HCT116 (cell line): ENCODE data around the gene ATP1B3. TPM values are rescaled to one million over a fixed set of nuclear protein-coding genes. Genes with fewer than 3 reads are reported as not detected.
A peak's percentile ranks its signal among the peaks of the same experiment; 100 is the strongest.

Experiments used
- ATAC-seq: fragments of 200-7000 bp; cut with Tn5 transposase; 2 replicates; pipeline ENCODE4 v1.9.1; 2020; ENCODE audit warnings: mild to moderate bottlenecking, moderate library complexity
- BruUV-seq: library from RNA; stranded (reverse); fragments of 400-500 nt; replicated peaks from 2 replicates; lab custom pipeline; 2021; lab: Mats Ljungman, UMichigan
- CTCF ChIA-PET: fragments of 300-600 bp; sonication (Branson Sonifier 250); formaldehyde crosslinking; loops from one replicate; lab custom pipeline; 2021; ENCODE audit warnings: antibody characterized with exemption; lab: Charles Lee
- POLR2A ChIA-PET: fragments of 300-600, 350-600 bp; sonication (Branson Sonifier 250); formaldehyde crosslinking; loops from one replicate; lab custom pipeline; 2021; ENCODE audit warnings: antibody characterized with exemption; lab: Charles Lee
- RAD21 ChIA-PET, 2 experiments: fragments of 300-600 bp; sonication (Branson Sonifier 250); formaldehyde crosslinking; loops; one replicate each; lab custom pipeline; 2023; ENCODE audit warnings: low total read pairs in 2 of 2; ENCODE audit not compliant: uncharacterized antibody in 2 of 2, unreplicated experiment in 2 of 2, low non-redundant PET in 1 of 2; lab: Charles Lee
- DNase-seq: peaks from one replicate; pipeline ENCODE4 v3.0.0-alpha.2; 2010; ENCODE audit warnings: low read depth, low spot score
- H2AFZ ChIP-seq: fragments of 200-600 bp; shearing (Covaris generic), sonication (generic); 2 replicates; pipeline ENCODE4 v1.6.1; 2017; ENCODE audit warnings: low read depth, mixed run types, mixed read lengths, antibody characterized with exemption, low read length; ENCODE audit not compliant: poor library complexity, severe bottlenecking
- H3K27ac ChIP-seq: 2 replicates; pipeline ENCODE4 v1.5.1; 2012; ENCODE audit warnings: low read depth, low read length
- H3K27me3 ChIP-seq: fragments of 200-600 bp; sonication (generic); 2 replicates; pipeline ENCODE4 v1.6.1; 2016; ENCODE audit warnings: mixed run types, low read length, mixed read lengths; ENCODE audit not compliant: insufficient read depth
- H3K36me3 ChIP-seq, 2 experiments: fragments of 200-500 bp in 1 of 2; fragments of 200-600 bp in 1 of 2; sonication (Bioruptor generic) in 1 of 2; sonication (generic) in 1 of 2; 2 replicates each; pipeline versions ENCODE4 v1.5.1 to v1.6.1; 2014 to 2016; ENCODE audit warnings: low read length in 2 of 2, inconsistent platforms in 1 of 2, mixed read lengths in 1 of 2, mixed run types in 1 of 2; ENCODE audit not compliant: insufficient read depth in 2 of 2, control insufficient read depth in 1 of 2
- H3K4me1 ChIP-seq, 2 experiments: fragments of 200-600 bp in 1 of 2; sonication (generic) in 1 of 2; 2 replicates each; pipeline versions ENCODE4 v1.5.1 to v1.6.1; 2012 to 2017; ENCODE audit warnings: low read length in 2 of 2, inconsistent platforms in 1 of 2, mild to moderate bottlenecking in 1 of 2, mixed read lengths in 1 of 2, mixed run types in 1 of 2, moderate library complexity in 1 of 2; ENCODE audit not compliant: insufficient read depth in 2 of 2, control insufficient read depth in 1 of 2
- H3K4me2 ChIP-seq: fragments of 200-600 bp; sonication (generic); 2 replicates; pipeline ENCODE4 v1.6.1; 2017; ENCODE audit warnings: mixed run types, low read length, mixed read lengths
- H3K4me3 ChIP-seq, 2 experiments: fragments of 200-600 bp in 1 of 2; sonication (generic) in 1 of 2; replicated peaks in 1 of 2; 2 replicates each; pipeline ENCODE4 v1.5.1; 2011 to 2016; ENCODE audit warnings: low read length in 2 of 2, control low read depth in 1 of 2, low read depth in 1 of 2, mild to moderate bottlenecking in 1 of 2, mixed read lengths in 1 of 2, mixed run types in 1 of 2
- H3K79me2 ChIP-seq: fragments of 200-600 bp; sonication (generic); 2 replicates; pipeline ENCODE4 v1.6.1; 2017; ENCODE audit warnings: mild to moderate bottlenecking, mixed run types, low read length, moderate library complexity, mixed read lengths; ENCODE audit not compliant: insufficient read depth
- H3K9ac ChIP-seq: fragments of 200-600 bp; sonication (generic); 2 replicates; pipeline ENCODE4 v1.6.1; 2016; ENCODE audit warnings: low read length, mixed read lengths
- H3K9me2 ChIP-seq: fragments of 200-600 bp; sonication (generic), shearing (Covaris generic); 2 replicates; pipeline ENCODE4 v1.6.1; 2017; ENCODE audit warnings: mixed run types, mild to moderate bottlenecking, moderate library complexity; ENCODE audit not compliant: insufficient read depth
- H3K9me3 ChIP-seq, 2 experiments: fragments of 200-500 bp in 1 of 2; fragments of 200-600 bp in 1 of 2; sonication (Bioruptor generic) in 1 of 2; sonication (generic) in 1 of 2; 2 replicates each; pipeline ENCODE4 v1.6.1; 2014 to 2017; ENCODE audit warnings: low read length in 2 of 2, mixed read lengths in 2 of 2, inconsistent platforms in 1 of 2, low read depth in 1 of 2, mild to moderate bottlenecking in 1 of 2, mixed run types in 1 of 2, moderate library complexity in 1 of 2; ENCODE audit not compliant: control insufficient read depth in 1 of 2, insufficient read depth in 1 of 2
- H4K20me1 ChIP-seq: fragments of 200-600 bp; sonication (generic), shearing (Covaris generic); 2 replicates; pipeline ENCODE4 v1.6.1; 2017; ENCODE audit warnings: mixed run types, mild to moderate bottlenecking, moderate library complexity; ENCODE audit not compliant: insufficient read depth
- CTCF ChIP-seq, 3 experiments: fragments of 200-600 bp in 1 of 3; sonication (generic) in 1 of 3; IDR thresholded peaks in 2 of 3; conservative IDR thresholded peaks in 1 of 3; 2 replicates each; pipeline ENCODE4 v1.5.1; 2012 to 2017; ENCODE audit warnings: low read depth in 2 of 3, low read length in 2 of 3, antibody characterized with exemption in 1 of 3, borderline replicate concordance in 1 of 3, control low read depth in 1 of 3, mild to moderate bottlenecking in 1 of 3, mixed read lengths in 1 of 3, mixed run types in 1 of 3, moderate library complexity in 1 of 3; ENCODE audit not compliant: insufficient read depth in 1 of 3
- EZH2phosphoT487 ChIP-seq: fragments of 200-600 bp; IDR thresholded peaks from 2 replicates; pipeline ENCODE4 v1.6.1; 2018; ENCODE audit warnings: antibody characterized with exemption, borderline replicate concordance
- JUND ChIP-seq: IDR thresholded peaks from 2 replicates; pipeline ENCODE4 v1.6.1; 2012
- POLR2AphosphoS5 ChIP-seq: IDR thresholded peaks from 2 replicates; pipeline ENCODE4 v1.6.1; 2011; ENCODE audit warnings: mild to moderate bottlenecking, low read depth, low read length, moderate library complexity
- RAD21 ChIP-seq: IDR thresholded peaks from 2 replicates; pipeline ENCODE4 v1.6.1; 2012; ENCODE audit warnings: low read depth, mild to moderate bottlenecking
- SIN3A ChIP-seq: IDR thresholded peaks from 2 replicates; pipeline ENCODE4 v1.6.1; 2012; ENCODE audit warnings: low read depth
- SP1 ChIP-seq: IDR thresholded peaks from 2 replicates; pipeline ENCODE4 v1.6.1; 2012; ENCODE audit warnings: low read depth
- TCF7L2 ChIP-seq: IDR thresholded peaks from 2 replicates; pipeline ENCODE4 v1.7.0; 2011; ENCODE audit warnings: borderline replicate concordance, inconsistent platforms; ENCODE audit not compliant: insufficient read depth, insufficient read length; ENCODE audit errors: extremely low read depth
- ZFX ChIP-seq: fragments of 450-650 bp; IDR thresholded peaks from 2 replicates; pipeline ENCODE4 v1.6.1; 2017
- intact Hi-C: fragments of 100-400 bp; cut with micrococcal nuclease; formaldehyde crosslinking; loops from 2 replicates; pipeline ENCODE4 v1.10.0; 2022
- total RNA-seq: library from RNA; stranded (reverse); gene quantifications from one replicate; pipeline ENCODE4 v1.2.1, GENCODE V29; 2021; ENCODE audit not compliant: unreplicated experiment

Gene ATP1B3
- total RNA-seq, 1 experiment from 2014 or later, result 147 TPM

DNA sequence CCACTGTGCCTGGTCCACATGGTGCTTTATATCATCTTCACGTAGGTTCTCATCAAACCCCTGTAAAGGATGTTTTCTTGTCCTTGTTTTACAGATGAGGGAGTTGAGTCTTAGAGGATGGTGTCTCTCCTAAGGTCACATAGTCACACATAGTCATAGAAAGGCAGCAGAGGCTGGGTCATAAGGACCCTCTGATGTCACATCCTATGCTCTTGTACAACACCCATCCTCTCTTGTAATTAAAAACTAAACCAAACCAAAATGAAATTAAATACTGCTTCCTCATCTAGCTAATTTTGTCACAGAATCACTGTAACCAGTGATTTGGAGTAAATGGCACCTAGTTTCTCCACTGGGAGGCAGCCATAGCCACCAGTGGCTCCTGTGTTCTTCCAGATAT, 21.8 kb upstream of the ATP1B3 start:
- no peak overlapping the region for H3K9ac ChIP-seq
- BruUV-seq, result no TSS peak
- H3K4me1 ChIP-seq, result no peaks in the 10 kb centered on the region
- H3K36me3 ChIP-seq, result no peaks in the 10 kb centered on the region
- H3K9me2 ChIP-seq, result no peaks in the 10 kb centered on the region
- no peaks in the 10 kb centered on the region for H3K79me2 ChIP-seq
- TF ChIP-seq RAD21 (0 out of 2 replicates have a peak, but pooled peaks have one; percentile 20), CTCF (IDR thresholded peaks at IDR 0.05 in 2 of 3, conservative IDR thresholded peaks at IDR 0.05 in 1 of 3; ENCODE audit: borderline replicate concordance in 1 of 3, insufficient read depth in 1 of 3, low read depth in 2 of 3, low read length in 2 of 3) (0 out of 6 replicates have a peak, but pooled peaks of 1 of the 3 experiments have one; percentile 6), TCF7L2 (no peak)
- POLR2A ChIA-PET, result no interaction called here
- intact Hi-C loops, result no loop called here
- no peaks in the 10 kb centered on the region for H3K9me3 ChIP-seq
- H3K27me3 ChIP-seq, result no peaks in the 10 kb centered on the region
- CTCF ChIA-PET, result no interaction called here
- ATAC-seq, result peak; percentile 40; the same call in 1 of the 2 replicates
- DNase-seq, result no peak
- no peak overlapping the region for H2AFZ ChIP-seq
- H3K4me3 ChIP-seq, result no peak overlapping the region
- no peak overlapping the region for H3K4me2 ChIP-seq
- RAD21 ChIA-PET, result no interaction called here
- no peak overlapping the region for H3K27ac ChIP-seq
- no peaks in the 10 kb centered on the region for H4K20me1 ChIP-seq

- intact Hi-C loops, result no loop called here
- Histone ChIP-seq H3K4me1 (no peaks in the 10 kb centered on the region), H3K27ac (no peak overlapping the region), H3K4me2 (no peak overlapping the region), H3K9me2 (no peaks in the 10 kb centered on the region), H3K79me2 (no peaks in the 10 kb centered on the region), H3K27me3 (no peaks in the 10 kb centered on the region), H3K36me3 (no peaks in the 10 kb centered on the region), H2AFZ (peak overlapping the region; percentile 77), H4K20me1 (no peaks in the 10 kb centered on the region), H3K9me3 (no peaks in the 10 kb centered on the region), H3K4me3 (no peak overlapping the region), H3K9ac (no peak overlapping the region)
- POLR2A ChIA-PET, result no interaction called here
- TF ChIP-seq EZH2phosphoT487 (no peak), CTCF (IDR thresholded peaks at IDR 0.05 in 2 of 3, conservative IDR thresholded peaks at IDR 0.05 in 1 of 3; ENCODE audit: borderline replicate concordance in 1 of 3, insufficient read depth in 1 of 3, low read depth in 2 of 3, low read length in 2 of 3) (no peak), TCF7L2 (no peak), SP1 (no peak), POLR2AphosphoS5 (no peak), SIN3A (no peak), ZFX (no peak), JUND (no peak)
- CTCF ChIA-PET, result interaction anchor here (0.7 kb wide), 1 partner anchor 9 kb away, joined by 3 read pairs; no protein-coding TSS in a partner anchor
- BruUV-seq, result no TSS peak
- RAD21 ChIA-PET, result no interaction called here
- no peak for DNase-seq
- 0 out of 2 replicates have a peak, but pooled peaks have one; percentile 34 for ATAC-seq
These were observed 18.1 kb upstream of the ATP1B3 start for GRCh38 chr3:141858312-141858711.
